K562 (cell line): ENCODE measurements around the gene SLC25A51. TPM values are rescaled to one million over a fixed set of nuclear protein-coding genes. Genes with fewer than 3 reads are reported as not detected.

Source experiments
- ATAC-seq: fragments of 200-7000 bp; cut with Tn5 transposase; 3 replicates; pipeline ENCODE4 v1.9.1; 2020; ENCODE audit warnings: moderate library complexity
- BruUV-seq: library from RNA; stranded (reverse); fragments of 400-500 nt; replicated peaks from 2 replicates; lab custom pipeline; 2021; lab: Mats Ljungman, UMichigan
- CTCF ChIA-PET: fragments of 300-600 bp; formaldehyde crosslinking; extraction: SDS; loops from one replicate; lab custom pipeline; 2021; ENCODE audit warnings: low intra/inter-chr PET ratio; lab: Yijun Ruan, JAX
- POLR2A ChIA-PET: fragments of 300-600, 350-650 bp; sonication (Branson Sonifier 250); formaldehyde crosslinking; extraction: SDS; loops from one replicate; lab custom pipeline; 2021; ENCODE audit warnings: antibody characterized with exemption, inconsistent platforms; lab: Yijun Ruan, JAX
- DNase-seq, 4 experiments: peaks; one replicate each; pipeline versions ENCODE4 v3.0.0 to v3.0.0-alpha.2; 2011 to 2018; ENCODE audit warnings: low spot score in 3 of 4, mixed read lengths in 3 of 4; ENCODE audit errors: extremely low read depth in 1 of 4
- FAIRE-seq: peaks from 2 replicates; lab custom pipeline; 2011; peaks lifted over from hg19 to GRCh38; lab: Jason Lieb, UNC
- H2AFZ ChIP-seq: 2 replicates; pipeline ENCODE4 v1.6.0; 2011; ENCODE audit warnings: low read depth, low read length, control low read depth, inconsistent platforms
- H3K27ac ChIP-seq: fragments of 200-600 bp; 3 replicates; pipeline ENCODE4 v1.8.0; 2011; ENCODE audit warnings: low read depth, mild to moderate bottlenecking, control low read depth, inconsistent platforms, low read length, moderate library complexity, mixed read lengths; ENCODE audit errors: extremely low read depth
- H3K27me3 ChIP-seq, 2 experiments: fragments of 300-600 bp in 1 of 2; 2 replicates in 1 of 2; 3 replicates in 1 of 2; pipeline versions ENCODE4 v1.6.0 to v1.8.0; 2011; ENCODE audit warnings: inconsistent platforms in 2 of 2, low read length in 2 of 2, mild to moderate bottlenecking in 1 of 2, mixed read lengths in 1 of 2, moderate library complexity in 1 of 2; ENCODE audit not compliant: control insufficient read depth in 2 of 2, insufficient read depth in 2 of 2
- H3K36me3 ChIP-seq: fragments of 300-600 bp; 3 replicates; pipeline ENCODE4 v1.8.0; 2011; ENCODE audit warnings: mild to moderate bottlenecking, low read length, inconsistent platforms; ENCODE audit not compliant: control insufficient read depth, insufficient read depth
- H3K4me1 ChIP-seq, 2 experiments: fragments of 200-600 bp in 1 of 2; replicated peaks in 1 of 2; 2 replicates in 1 of 2; 3 replicates in 1 of 2; pipeline versions ENCODE4 v1.5.1 to v1.8.0; 2011; ENCODE audit warnings: inconsistent platforms in 2 of 2, low read length in 2 of 2, mild to moderate bottlenecking in 1 of 2, mixed read lengths in 1 of 2, moderate library complexity in 1 of 2; ENCODE audit not compliant: control insufficient read depth in 2 of 2, insufficient read depth in 2 of 2
- H3K4me2 ChIP-seq: 2 replicates; pipeline ENCODE4 v1.6.1; 2011; ENCODE audit warnings: low read length, control low read depth, inconsistent platforms, mixed read lengths; ENCODE audit not compliant: insufficient read depth
- H3K4me3 ChIP-seq: fragments of 200-600 bp; sonication (generic), shearing (Covaris generic); 2 replicates; pipeline ENCODE4 v1.5.1; 2016; ENCODE audit warnings: control low read depth, inconsistent platforms
- H3K79me2 ChIP-seq: fragments of 200-600 bp; 3 replicates; pipeline ENCODE4 v1.8.0; 2011; ENCODE audit warnings: low read length, inconsistent platforms; ENCODE audit not compliant: control insufficient read depth, insufficient read depth
- H3K9ac ChIP-seq, 2 experiments: 2 replicates each; pipeline versions ENCODE4 v1.6.0 to v1.6.1; 2011; ENCODE audit warnings: low read depth in 2 of 2, low read length in 2 of 2, control low read depth in 1 of 2, inconsistent platforms in 1 of 2, mild to moderate bottlenecking in 1 of 2, mixed read lengths in 1 of 2; ENCODE audit not compliant: insufficient read depth in 1 of 2
- H3K9me1 ChIP-seq: one replicate; pipeline ENCODE4 v1.6.0; 2011; ENCODE audit warnings: inconsistent platforms, mild to moderate bottlenecking, low read length, moderate library complexity; ENCODE audit not compliant: control insufficient read depth, insufficient read depth
- H3K9me3 ChIP-seq: replicated peaks from 2 replicates; pipeline ENCODE4 v1.5.1; 2011; ENCODE audit warnings: low read depth, low read length, inconsistent platforms; ENCODE audit not compliant: control insufficient read depth, insufficient read depth
- H4K20me1 ChIP-seq: replicated peaks from 2 replicates; pipeline ENCODE4 v1.6.1; 2011; ENCODE audit warnings: low read length, inconsistent platforms, mixed read lengths; ENCODE audit not compliant: control insufficient read depth, insufficient read depth
- ETV5 ChIP-seq: sonication (generic); formaldehyde crosslinking; IDR thresholded peaks from 2 replicates; pipeline ENCODE4 v1.4.0; 2020; ENCODE audit warnings: low read depth, mild to moderate bottlenecking, missing genetic modification reagents
- HDGF ChIP-seq: fragments of 450-650 bp; IDR thresholded peaks from 2 replicates; pipeline ENCODE4 v1.6.1; 2016
- MTA1 ChIP-seq: fragments of 450-650 bp; IDR thresholded peaks from 2 replicates; pipeline ENCODE4 v1.6.1; 2017; ENCODE audit warnings: borderline replicate concordance
- MTA2 ChIP-seq: fragments of 450-650 bp; IDR thresholded peaks from 2 replicates; pipeline ENCODE4 v1.6.1; 2016; ENCODE audit warnings: low read depth
- NFYB ChIP-seq: IDR thresholded peaks from 2 replicates; pipeline ENCODE4 v1.6.1; 2011; ENCODE audit warnings: mild to moderate bottlenecking, moderate library complexity; ENCODE audit not compliant: insufficient read length; ENCODE audit errors: extremely low read depth
- POU5F1 ChIP-seq: fragments of 150-350 bp; IDR thresholded peaks from 2 replicates; pipeline ENCODE4 v1.6.1; 2014; ENCODE audit warnings: borderline replicate concordance, low read length, low read depth, mild to moderate bottlenecking; ENCODE audit not compliant: partially characterized antibody
- STAT5B ChIP-seq: fragments of 250-450 bp; sonication (Bioruptor Pico); IDR thresholded peaks from 2 replicates; pipeline ENCODE4 v1.8.0; 2021; ENCODE audit warnings: mild to moderate bottlenecking, inconsistent platforms
- TEAD4 ChIP-seq, 2 experiments: sonication (generic) in 1 of 2; formaldehyde crosslinking in 1 of 2; IDR thresholded peaks; 2 replicates each; pipeline versions ENCODE4 v1.6.1 to v1.8.0; 2012 to 2022; ENCODE audit warnings: borderline replicate concordance in 1 of 2, inconsistent platforms in 1 of 2, low read length in 1 of 2, mild to moderate bottlenecking in 1 of 2, missing genetic modification reagents in 1 of 2
- ZBTB7A ChIP-seq: IDR thresholded peaks from 2 replicates; pipeline ENCODE4 v1.6.1; 2011; ENCODE audit warnings: low read depth, mild to moderate bottlenecking, low read length, moderate library complexity, borderline replicate concordance; ENCODE audit not compliant: control insufficient read depth
- ZNF778 ChIP-seq: fragments of 450-650 bp; formaldehyde crosslinking; IDR thresholded peaks from 2 replicates; pipeline ENCODE4 v1.4.0; 2020; ENCODE audit warnings: mild to moderate bottlenecking, moderate library complexity
- ZNF830 ChIP-seq: fragments of 250-450 bp; sonication (Bioruptor Pico); IDR thresholded peaks from 2 replicates; pipeline ENCODE4 v1.5.0; 2021; ENCODE audit warnings: mild to moderate bottlenecking
- WGBS: fragments of 100-300 bp; shearing (Covaris generic); methylation state at CpG from one replicate; pipeline ENCODE4 v1.1.6; 2016; ENCODE audit warnings: low coverage, mixed read lengths; ENCODE audit not compliant: insufficient coverage; ENCODE audit errors: missing lambda C conversion rate; 5-methylcytosine and 5-hydroxymethylcytosine counted together
- in situ Hi-C: fragments of 300-500 bp; cut with MboI; formaldehyde crosslinking; loops from 4 replicates; pipeline ENCODE4 v1.15.0; 2018; ENCODE audit warnings: inconsistent platforms, mixed read lengths
- intact Hi-C: fragments of 100-400 bp; cut with micrococcal nuclease; formaldehyde crosslinking; loops from 2 replicates; pipeline ENCODE4 v1.14.2; 2022
- polyA plus RNA-seq, 8 experiments: library from polyadenylated mRNA; depleted of rRNA in 4 of 8; stranded (reverse) in 5 of 8; unstranded in 3 of 8; fragments of >200 nt; fragmentation: Nextera tagmentation in 2 of 8; fragmentation: Illumina TruSeq in 1 of 8; extraction: Ambion mirVana in 2 of 8; extraction: Trizol in 1 of 8; gene quantifications; 2 replicates each; pipeline versions ENCODE4 v1.2.1 to v1.2.3, GENCODE V29; 2011 to 2014; ENCODE audit warnings: inconsistent platforms in 1 of 8, missing spikeins in 1 of 8
- total RNA-seq, 7 experiments: library from RNA; depleted of rRNA in 6 of 7; stranded (reverse); fragments of >200 nt in 6 of 7; fragmentation: Illumina TruSeq in 2 of 7; extraction: Trizol in 2 of 7; gene quantifications; 2 replicates each; pipeline versions ENCODE4 v1.2.1 to v1.2.3, GENCODE V29; 2011 to 2021; ENCODE audit warnings: low replicate concordance in 1 of 7
- TF ChIP-seq, protein P1 (sequence below): sonication (generic); formaldehyde crosslinking; IDR thresholded peaks from 2 replicates; pipeline ENCODE4 v1.5.0; 2020; ENCODE audit warnings: missing genetic modification reagents
- TF ChIP-seq, protein P2 (sequence below), 3 experiments: fragments of 200-800 bp in 1 of 3; fragments of 250-450 bp in 1 of 3; fragments of 450-650 bp in 1 of 3; sonication (Bioruptor Pico) in 1 of 3; sonication (Bioruptor generic) in 1 of 3; formaldehyde crosslinking in 1 of 3; IDR thresholded peaks; 2 replicates each; pipeline versions ENCODE4 v1.6.1 to v1.8.0; 2016 to 2022; ENCODE audit warnings: mild to moderate bottlenecking in 2 of 3, missing genetic modification characterization in 2 of 3, missing compliant biosample characterization in 1 of 3, moderate library complexity in 1 of 3
- TF ChIP-seq, protein P3 (sequence below): sonication (generic); formaldehyde crosslinking; IDR thresholded peaks from 2 replicates; pipeline ENCODE4 v1.9.0; 2022; ENCODE audit warnings: mild to moderate bottlenecking, missing genetic modification reagents

SLC25A51 gene
- total and polyA plus RNA-seq, 9 of the 15 experiments (the other 6 are each of a cell fraction or from before 2014, with no cell fraction given): 9.1 to 40.7 (median 24.5) TPM

DNA sequence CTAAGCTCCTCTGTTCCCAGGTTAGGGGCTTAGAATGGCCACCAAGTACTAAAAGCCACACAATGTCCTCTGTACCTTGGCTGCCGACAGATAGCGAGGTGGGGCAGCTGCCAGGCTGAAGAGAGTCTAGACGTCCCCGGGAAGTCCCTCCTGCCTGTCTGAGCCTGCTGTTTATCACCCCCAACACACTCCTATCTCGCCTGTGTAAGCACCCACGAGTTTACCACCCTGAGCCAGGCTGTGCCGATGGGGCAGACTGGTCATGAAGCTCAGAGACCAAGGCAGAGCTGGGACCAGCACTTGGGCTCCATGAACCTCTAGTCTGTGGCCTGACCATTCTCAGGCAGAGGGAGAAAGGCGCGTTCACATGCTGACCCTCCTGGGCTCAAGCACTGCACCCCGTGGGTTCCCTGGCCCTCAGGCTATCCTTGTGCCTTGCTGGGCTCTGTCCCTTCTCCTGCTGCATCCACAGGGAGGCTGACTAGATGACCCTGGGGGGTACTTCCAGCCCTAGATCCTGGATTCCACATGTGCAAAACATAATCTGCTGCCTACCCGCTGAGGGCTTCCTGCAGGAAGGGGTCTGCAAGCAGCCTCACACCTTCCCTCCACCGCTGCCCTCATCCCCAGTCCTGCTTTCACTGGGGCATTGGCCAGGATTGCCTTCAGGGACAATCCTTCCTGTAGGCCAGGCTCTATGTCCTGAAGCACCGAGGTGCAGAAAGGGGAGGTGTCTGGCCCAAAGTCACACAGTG, 18.6 kb upstream of the SLC25A51 start:
- 41% methylated on average over 13 of the region's 13 CpGs for WGBS
- Histone ChIP-seq H3K4me3 (no peak overlapping the region), H3K27ac (no peak overlapping the region), H3K27me3 (no peaks in the 10 kb centered on the region), H3K9me1 (peaks cover 5% of the 10 kb centered on the region), H3K4me1 (peaks cover 11 to 27% of the 10 kb centered on the region in 2 experiments; a peak in 4 of 5 replicates), H2AFZ (no peak overlapping the region), H3K79me2 (no peaks in the 10 kb centered on the region), H3K4me2 (no peak overlapping the region), H4K20me1 (peaks cover 10% of the 10 kb centered on the region; the same call in 1 of the 2 replicates), H3K36me3 (peaks cover 11% of the 10 kb centered on the region; the same call in 1 of the 3 replicates), H3K9me3 (no peaks in the 10 kb centered on the region), H3K9ac (peak overlapping the region in 1 of 2 experiments; percentile 83; a peak in 3 of 4 replicates)
- ATAC-seq: no peak; the same call in 2 of the 3 replicates
- POLR2A ChIA-PET: interaction anchor here (0.6 kb wide), 2 partner anchors 11 to 217 kb away, joined by 3 read pairs; no protein-coding TSS in a partner anchor
- no peak for FAIRE-seq
- no TSS peak for BruUV-seq
- in situ Hi-C loops: no loop called here
- no peak for DNase-seq
- intact Hi-C loops: no loop called here
- CTCF ChIA-PET: no interaction called here
- TF ChIP-seq, protein P1, sequence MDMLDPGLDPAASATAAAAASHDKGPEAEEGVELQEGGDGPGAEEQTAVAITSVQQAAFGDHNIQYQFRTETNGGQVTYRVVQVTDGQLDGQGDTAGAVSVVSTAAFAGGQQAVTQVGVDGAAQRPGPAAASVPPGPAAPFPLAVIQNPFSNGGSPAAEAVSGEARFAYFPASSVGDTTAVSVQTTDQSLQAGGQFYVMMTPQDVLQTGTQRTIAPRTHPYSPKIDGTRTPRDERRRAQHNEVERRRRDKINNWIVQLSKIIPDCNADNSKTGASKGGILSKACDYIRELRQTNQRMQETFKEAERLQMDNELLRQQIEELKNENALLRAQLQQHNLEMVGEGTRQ (CRISPR knock-in tag): no peak
- TF ChIP-seq MTA1: no peak
- no peak for TF ChIP-seq NFYB
- no peak for TF ChIP-seq HDGF
- no peak for TF ChIP-seq ZBTB7A
- TF ChIP-seq ETV5 (CRISPR knock-in tag): no peak
- TF ChIP-seq, protein P2, sequence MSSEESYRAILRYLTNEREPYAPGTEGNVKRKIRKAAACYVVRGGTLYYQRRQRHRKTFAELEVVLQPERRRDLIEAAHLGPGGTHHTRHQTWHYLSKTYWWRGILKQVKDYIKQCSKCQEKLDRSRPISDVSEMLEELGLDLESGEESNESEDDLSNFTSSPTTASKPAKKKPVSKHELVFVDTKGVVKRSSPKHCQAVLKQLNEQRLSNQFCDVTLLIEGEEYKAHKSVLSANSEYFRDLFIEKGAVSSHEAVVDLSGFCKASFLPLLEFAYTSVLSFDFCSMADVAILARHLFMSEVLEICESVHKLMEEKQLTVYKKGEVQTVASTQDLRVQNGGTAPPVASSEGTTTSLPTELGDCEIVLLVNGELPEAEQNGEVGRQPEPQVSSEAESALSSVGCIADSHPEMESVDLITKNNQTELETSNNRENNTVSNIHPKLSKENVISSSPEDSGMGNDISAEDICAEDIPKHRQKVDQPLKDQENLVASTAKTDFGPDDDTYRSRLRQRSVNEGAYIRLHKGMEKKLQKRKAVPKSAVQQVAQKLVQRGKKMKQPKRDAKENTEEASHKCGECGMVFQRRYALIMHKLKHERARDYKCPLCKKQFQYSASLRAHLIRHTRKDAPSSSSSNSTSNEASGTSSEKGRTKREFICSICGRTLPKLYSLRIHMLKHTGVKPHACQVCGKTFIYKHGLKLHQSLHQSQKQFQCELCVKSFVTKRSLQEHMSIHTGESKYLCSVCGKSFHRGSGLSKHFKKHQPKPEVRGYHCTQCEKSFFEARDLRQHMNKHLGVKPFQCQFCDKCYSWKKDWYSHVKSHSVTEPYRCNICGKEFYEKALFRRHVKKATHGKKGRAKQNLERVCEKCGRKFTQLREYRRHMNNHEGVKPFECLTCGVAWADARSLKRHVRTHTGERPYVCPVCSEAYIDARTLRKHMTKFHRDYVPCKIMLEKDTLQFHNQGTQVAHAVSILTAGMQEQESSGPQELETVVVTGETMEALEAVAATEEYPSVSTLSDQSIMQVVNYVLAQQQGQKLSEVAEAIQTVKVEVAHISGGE (CRISPR knock-in tag; IDR thresholded peaks at IDR 0.05): no peak
- TF ChIP-seq POU5F1: no peak
- no peak for TF ChIP-seq STAT5B
- TF ChIP-seq MTA2: no peak
- no peak for TF ChIP-seq ZNF778 (CRISPR knock-in tag)
- no peak for TF ChIP-seq ZNF830 (CRISPR knock-in tag)
- no peak for TF ChIP-seq TEAD4 (IDR thresholded peaks at IDR 0.05; ENCODE audit: low read length)
- TF ChIP-seq TEAD4 (CRISPR knock-in tag; IDR thresholded peaks at IDR 0.05; ENCODE audit: borderline replicate concordance): no peak
- TF ChIP-seq, protein P3, sequence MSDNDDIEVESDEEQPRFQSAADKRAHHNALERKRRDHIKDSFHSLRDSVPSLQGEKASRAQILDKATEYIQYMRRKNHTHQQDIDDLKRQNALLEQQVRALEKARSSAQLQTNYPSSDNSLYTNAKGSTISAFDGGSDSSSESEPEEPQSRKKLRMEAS (CRISPR knock-in tag): peak; percentile 17; the same call in 1 of the 2 replicates
